Fibroblast of skin of right quadriceps (primary cell): Measurements from ENCODE around the gene CEP57L1.
"Not testable (repeated sequence)": the region's sequence is repeated elsewhere in the genome, so short reads cannot be mapped to it uniquely, and the experiment has no call there.

Experiments
- DNase-seq: peaks from one replicate; pipeline ENCODE4 v3.0.0-alpha.2; 2013

The CEP57L1 gene

GRCh38 chr6:109117346-109118035, 22.2 kb downstream of the CEP57L1 start:
- no peak for DNase-seq

GRCh38 chr6:109118337-109118736, 23.0 kb downstream of the CEP57L1 start:
- no peak for DNase-seq

- DNase-seq: no peak
These were observed 23.6 kb downstream of the CEP57L1 start for GRCh38 chr6:109118871-109119354.

- DNase-seq: peak; percentile 4
These were observed 26.1 kb downstream of the CEP57L1 start for GRCh38 chr6:109121411-109121810.

- DNase-seq: no peak
These were observed 28.9 kb downstream of the CEP57L1 start for GRCh38 chr6:109124219-109124618.

- DNase-seq: no peak
These were observed 30.2 kb downstream of the CEP57L1 start for GRCh38 chr6:109125504-109125903.

- no peak for DNase-seq
These were observed 34.8 kb downstream of the CEP57L1 start for GRCh38 chr6:109130065-109130464.

- DNase-seq: not testable (repeated sequence)
These were observed 40.3 kb downstream of the CEP57L1 start for GRCh38 chr6:109135600-109135999.

- DNase-seq: not testable (repeated sequence)
These were observed 40.7 kb downstream of the CEP57L1 start for GRCh38 chr6:109136039-109136438.

GRCh38 chr6:109136530-109136929, 41.2 kb downstream of the CEP57L1 start:
- DNase-seq: not testable (repeated sequence)

GRCh38 chr6:109139109-109139508, 43.8 kb downstream of the CEP57L1 start:
- peak; percentile 3 for DNase-seq

- not testable (repeated sequence) for DNase-seq
These were observed 46.8 kb downstream of the CEP57L1 start for GRCh38 chr6:109142067-109142466.

GRCh38 chr6:109143191-109143590, 47.9 kb downstream of the CEP57L1 start:
- DNase-seq: no peak

GRCh38 chr6:109148251-109148650, 52.9 kb downstream of the CEP57L1 start:
- not testable (repeated sequence) for DNase-seq

- not testable (repeated sequence) for DNase-seq
These were observed 53.4 kb downstream of the CEP57L1 start for GRCh38 chr6:109148716-109149115.

GRCh38 chr6:109153752-109154151, 58.4 kb downstream of the CEP57L1 start:
- no peak for DNase-seq

GRCh38 chr6:109164331-109164730, 69.0 kb downstream of the CEP57L1 start:
- no peak for DNase-seq

- peak; percentile 22 for DNase-seq
These were observed 70.2 kb downstream of the CEP57L1 start for GRCh38 chr6:109165392-109165974.

GRCh38 chr6:109166673-109167072, 71.4 kb downstream of the CEP57L1 start:
- no peak for DNase-seq

GRCh38 chr6:109167562-109167961, 72.3 kb downstream of the CEP57L1 start:
- no peak for DNase-seq

- no peak for DNase-seq
These were observed 75.0 kb downstream of the CEP57L1 start for GRCh38 chr6:109170333-109170732.

GRCh38 chr6:109172101-109172746, 76.9 kb downstream of the CEP57L1 start:
- DNase-seq: no peak

GRCh38 chr6:109174916-109175315, 79.6 kb downstream of the CEP57L1 start:
- peak; percentile 78 for DNase-seq

GRCh38 chr6:109178921-109179320, 83.6 kb downstream of the CEP57L1 start:
- no peak for DNase-seq
